Liver (tissue), 9 donors: ENCODE measurements around the gene PTPRN2. TPM values are rescaled to one million over a fixed set of nuclear protein-coding genes. Genes with fewer than 3 reads are reported as not detected.

ENCODE experiments used
- DNase-seq: peaks from one replicate; pipeline ENCODE4 v3.0.0-alpha.2; 2017; ENCODE audit warnings: low spot score
- H3K27ac ChIP-seq, 2 donors: one replicate each; pipeline ENCODE4 v1.7.0; 2013; ENCODE audit warnings: inconsistent platforms in 2 of 2, low read length in 2 of 2, control low read depth in 1 of 2, low read depth in 1 of 2, mild to moderate bottlenecking in 1 of 2
- H3K27me3 ChIP-seq, 4 donors: one replicate each; pipeline versions ENCODE4 v1.6.1 to v1.7.0; 2013; ENCODE audit warnings: low read length in 3 of 4, inconsistent platforms in 1 of 4, mild to moderate bottlenecking in 1 of 4, moderate library complexity in 1 of 4; ENCODE audit not compliant: control insufficient read depth in 4 of 4, insufficient read depth in 4 of 4
- H3K36me3 ChIP-seq, 4 donors: one replicate each; pipeline versions ENCODE4 v1.6.1 to v1.7.0; 2013; ENCODE audit warnings: low read length in 3 of 4, mild to moderate bottlenecking in 3 of 4, low read depth in 1 of 4, moderate library complexity in 1 of 4; ENCODE audit not compliant: control insufficient read depth in 4 of 4, insufficient read depth in 3 of 4
- H3K4me1 ChIP-seq, 4 donors: one replicate each; pipeline versions ENCODE4 v1.6.1 to v1.7.0; 2013; ENCODE audit warnings: low read length in 3 of 4, mild to moderate bottlenecking in 3 of 4, moderate library complexity in 1 of 4; ENCODE audit not compliant: control insufficient read depth in 4 of 4, insufficient read depth in 4 of 4
- H3K4me3 ChIP-seq, 3 donors: one replicate each; pipeline versions ENCODE4 v1.6.1 to v1.7.0; 2013; ENCODE audit warnings: low read length in 3 of 3, control low read depth in 1 of 3, low read depth in 1 of 3, mild to moderate bottlenecking in 1 of 3
- H3K9ac ChIP-seq, 2 donors: one replicate each; pipeline ENCODE4 v1.7.0; 2013; ENCODE audit warnings: low read length in 2 of 2, mild to moderate bottlenecking in 2 of 2, moderate library complexity in 2 of 2, control low read depth in 1 of 2, low read depth in 1 of 2
- H3K9me3 ChIP-seq, 4 donors: one replicate each; pipeline versions ENCODE4 v1.6.1 to v1.7.0; 2013; ENCODE audit warnings: low read length in 3 of 4; ENCODE audit not compliant: control insufficient read depth in 4 of 4
- ATF3 ChIP-seq: IDR thresholded peaks from 2 replicates; pipeline ENCODE4 v1.6.1; 2016; ENCODE audit warnings: antibody characterized with exemption
- EGR1 ChIP-seq, 2 donors: IDR thresholded peaks; 2 replicates each; pipeline ENCODE4 v1.6.1; 2016 to 2018; ENCODE audit warnings: antibody characterized with exemption in 2 of 2, low read depth in 2 of 2
- FOXA1 ChIP-seq: IDR thresholded peaks from 2 replicates; pipeline ENCODE4 v1.6.1; 2016; ENCODE audit warnings: antibody characterized with exemption
- FOXA2 ChIP-seq: IDR thresholded peaks from 2 replicates; pipeline ENCODE4 v1.6.1; 2016; ENCODE audit warnings: antibody characterized with exemption
- GABPA ChIP-seq, 2 donors: IDR thresholded peaks in 1 of 2; conservative IDR thresholded peaks in 1 of 2; 2 replicates each; pipeline ENCODE4 v1.6.1; 2016; ENCODE audit warnings: antibody characterized with exemption in 2 of 2, mild to moderate bottlenecking in 1 of 2, moderate library complexity in 1 of 2
- HNF4A ChIP-seq, 2 donors: conservative IDR thresholded peaks; 2 replicates each; pipeline ENCODE4 v1.6.1; 2016; ENCODE audit warnings: antibody characterized with exemption in 2 of 2, mild to moderate bottlenecking in 2 of 2
- HNF4G ChIP-seq: IDR thresholded peaks from 2 replicates; pipeline ENCODE4 v1.6.1; 2016; ENCODE audit warnings: antibody characterized with exemption
- JUND ChIP-seq, 2 donors: IDR thresholded peaks; 2 replicates each; pipeline ENCODE4 v1.6.1; 2016; ENCODE audit warnings: antibody characterized with exemption in 2 of 2
- MAX ChIP-seq: IDR thresholded peaks from 2 replicates; pipeline ENCODE4 v1.6.1; 2016; ENCODE audit warnings: antibody characterized with exemption
- RAD21 ChIP-seq, 2 donors: IDR thresholded peaks; 2 replicates each; pipeline ENCODE4 v1.6.1; 2016; ENCODE audit warnings: antibody characterized with exemption in 2 of 2, mild to moderate bottlenecking in 2 of 2
- REST ChIP-seq: IDR thresholded peaks from 2 replicates; pipeline ENCODE4 v1.6.1; 2016; ENCODE audit warnings: antibody characterized with exemption, mild to moderate bottlenecking
- RXRA ChIP-seq, 2 donors: IDR thresholded peaks; 2 replicates each; pipeline ENCODE4 v1.6.1; 2017 to 2018; ENCODE audit warnings: antibody characterized with exemption in 2 of 2, mild to moderate bottlenecking in 1 of 2
- SP1 ChIP-seq: IDR thresholded peaks from 2 replicates; pipeline ENCODE4 v1.6.1; 2018; ENCODE audit warnings: antibody characterized with exemption, mild to moderate bottlenecking
- TAF1 ChIP-seq: conservative IDR thresholded peaks from 2 replicates; pipeline ENCODE4 v1.6.1; 2016; ENCODE audit warnings: antibody characterized with exemption, mild to moderate bottlenecking
- YY1 ChIP-seq: IDR thresholded peaks from 2 replicates; pipeline ENCODE4 v1.6.1; 2016; ENCODE audit warnings: antibody characterized with exemption, mild to moderate bottlenecking
- ZBTB33 ChIP-seq: IDR thresholded peaks from 2 replicates; pipeline ENCODE4 v1.6.1; 2016; ENCODE audit warnings: antibody characterized with exemption
- WGBS: extraction: QIAGEN DNeasy Blood & Tissue Kit; methylation state at CpG from one replicate; pipeline ENCODE4 v1.1.7; 2013; 5-methylcytosine and 5-hydroxymethylcytosine counted together
- polyA plus RNA-seq, 2 donors: library from polyadenylated mRNA; stranded (reverse) in 1 of 2; unstranded in 1 of 2; fragments of 200-250 nt in 1 of 2; fragments of >200 nt in 1 of 2; fragmentation: Nextera tagmentation in 1 of 2; extraction: Ambion mirVana in 1 of 2; gene quantifications; one replicate each; pipeline versions ENCODE4 v1.2.1 to v1.2.3, GENCODE V29; 2013 to 2015
- total RNA-seq, 2 donors: library from RNA; depleted of rRNA; stranded (reverse); fragments of >200 nt; gene quantifications; one replicate each; pipeline ENCODE4 v1.2.3, GENCODE V29; 2014
- TF ChIP-seq, protein P1 (sequence below): fragments of 150-350 bp; IDR thresholded peaks from 2 replicates; pipeline ENCODE4 v1.5.1; 2017; ENCODE audit warnings: improper control_type of control experiment, low read depth, low read length; ENCODE audit not compliant: missing input control
- donor health status: healthy.
- donor health status: healthy.
- donor health status: healthy.
- donor health status: healthy.
- donor health status: healthy.

Gene PTPRN2
- total and polyA plus RNA-seq, 4 donors: 0.75 to 1.9 (median 1.1) TPM

DNA sequence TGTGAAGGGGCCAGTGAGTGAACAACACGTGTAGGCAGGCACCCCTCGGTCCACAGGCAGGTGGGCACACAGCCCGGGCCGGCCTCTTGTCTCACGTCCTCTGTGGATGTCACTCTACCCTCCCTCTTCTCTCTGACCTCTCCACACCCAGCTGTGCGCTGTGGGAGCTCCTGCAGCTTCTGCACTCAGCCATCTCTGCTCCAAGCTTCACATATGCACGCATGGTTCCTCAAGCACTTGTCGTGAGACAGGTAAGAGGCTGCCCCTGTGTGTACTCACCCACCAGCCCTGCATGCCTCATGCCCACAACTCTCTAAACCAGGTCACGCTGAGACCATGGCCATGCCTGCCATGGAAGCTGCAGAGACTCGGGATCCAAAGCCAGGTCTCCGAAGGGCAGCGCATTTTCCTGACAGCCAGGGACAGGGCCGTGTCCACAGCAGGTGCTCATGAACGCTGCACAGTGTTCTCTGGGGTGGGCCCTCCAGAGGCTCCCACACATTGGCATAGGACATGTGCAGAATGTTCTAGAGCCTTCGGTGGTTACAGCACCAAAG, 477.5 kb downstream of the PTPRN2 start:
- H3K9me3 ChIP-seq: peaks cover 0 to 1% (median under 1%) of the 10 kb centered on the region in 4 donors
- H3K4me3 ChIP-seq: no peak overlapping the region
- no peaks in the 10 kb centered on the region for H3K4me1 ChIP-seq
- H3K9ac ChIP-seq: no peak overlapping the region
- H3K27me3 ChIP-seq: no peaks in the 10 kb centered on the region
- 89% methylated on average over 15 of the region's 15 CpGs for WGBS
- no peak for DNase-seq
- no peak overlapping the region for H3K27ac ChIP-seq
- H3K36me3 ChIP-seq: no peaks in the 10 kb centered on the region
- no peak for TF ChIP-seq MAX
- no peak for TF ChIP-seq RXRA (IDR thresholded peaks at IDR 0.05)
- no peak for TF ChIP-seq RAD21 (IDR thresholded peaks at IDR 0.05)
- no peak for TF ChIP-seq YY1
- TF ChIP-seq EGR1 (IDR thresholded peaks at IDR 0.05; ENCODE audit: low read depth in 2 of 2): no peak
- TF ChIP-seq SP1: no peak
- TF ChIP-seq TAF1: no peak
- TF ChIP-seq ATF3: no peak
- no peak for TF ChIP-seq FOXA2
- no peak for TF ChIP-seq FOXA1
- no peak for TF ChIP-seq HNF4G
- no peak for TF ChIP-seq REST
- no peak for TF ChIP-seq ZBTB33
- TF ChIP-seq HNF4A (conservative IDR thresholded peaks at IDR 0.05): no peak
- no peak for TF ChIP-seq GABPA (IDR thresholded peaks at IDR 0.05 in 1 of 2, conservative IDR thresholded peaks at IDR 0.05 in 1 of 2)
- TF ChIP-seq, protein P1, sequence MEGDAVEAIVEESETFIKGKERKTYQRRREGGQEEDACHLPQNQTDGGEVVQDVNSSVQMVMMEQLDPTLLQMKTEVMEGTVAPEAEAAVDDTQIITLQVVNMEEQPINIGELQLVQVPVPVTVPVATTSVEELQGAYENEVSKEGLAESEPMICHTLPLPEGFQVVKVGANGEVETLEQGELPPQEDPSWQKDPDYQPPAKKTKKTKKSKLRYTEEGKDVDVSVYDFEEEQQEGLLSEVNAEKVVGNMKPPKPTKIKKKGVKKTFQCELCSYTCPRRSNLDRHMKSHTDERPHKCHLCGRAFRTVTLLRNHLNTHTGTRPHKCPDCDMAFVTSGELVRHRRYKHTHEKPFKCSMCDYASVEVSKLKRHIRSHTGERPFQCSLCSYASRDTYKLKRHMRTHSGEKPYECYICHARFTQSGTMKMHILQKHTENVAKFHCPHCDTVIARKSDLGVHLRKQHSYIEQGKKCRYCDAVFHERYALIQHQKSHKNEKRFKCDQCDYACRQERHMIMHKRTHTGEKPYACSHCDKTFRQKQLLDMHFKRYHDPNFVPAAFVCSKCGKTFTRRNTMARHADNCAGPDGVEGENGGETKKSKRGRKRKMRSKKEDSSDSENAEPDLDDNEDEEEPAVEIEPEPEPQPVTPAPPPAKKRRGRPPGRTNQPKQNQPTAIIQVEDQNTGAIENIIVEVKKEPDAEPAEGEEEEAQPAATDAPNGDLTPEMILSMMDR: no peak
- no peak for TF ChIP-seq JUND (IDR thresholded peaks at IDR 0.05)
